ENCODE results near the gene JAKMIP1.
"Not testable (repeated sequence)": the region's sequence is repeated elsewhere in the genome, so short reads cannot be mapped to it uniquely, and the experiment has no call there.

The JAKMIP1 gene

DNA sequence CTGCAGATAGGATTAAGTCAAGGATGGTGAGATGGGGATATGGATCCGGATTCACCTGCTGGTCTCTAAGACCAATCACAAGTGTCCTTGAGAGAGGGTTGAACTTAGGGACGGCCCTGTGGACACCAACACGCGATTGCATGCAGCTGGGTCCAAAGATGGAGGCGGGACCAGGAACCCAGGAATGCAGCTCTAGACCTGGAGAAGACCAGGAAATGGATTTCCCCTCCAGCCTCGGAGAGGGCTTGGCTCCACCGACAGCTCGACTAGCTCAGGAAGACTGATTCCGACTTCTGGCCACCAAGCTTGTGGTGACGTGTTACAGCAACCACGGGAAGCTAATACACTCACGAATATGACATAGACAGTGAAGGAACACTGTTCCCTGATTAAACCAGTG is 186.8 kb downstream of the JAKMIP1 start:
- Mint-ChIP-seq H3K36me3 (ENCODE audit: low read depth) (no peaks in the 10 kb centered on the region), H3K9me3 (no peaks in the 10 kb centered on the region), H3K27ac (no peak overlapping the region), H3K4me1 (no peaks in the 10 kb centered on the region), H3K27me3 (peaks cover 18% of the 10 kb centered on the region), H3K4me3 (no peak overlapping the region)
- no peak for DNase-seq
- no peak for ATAC-seq

DNA sequence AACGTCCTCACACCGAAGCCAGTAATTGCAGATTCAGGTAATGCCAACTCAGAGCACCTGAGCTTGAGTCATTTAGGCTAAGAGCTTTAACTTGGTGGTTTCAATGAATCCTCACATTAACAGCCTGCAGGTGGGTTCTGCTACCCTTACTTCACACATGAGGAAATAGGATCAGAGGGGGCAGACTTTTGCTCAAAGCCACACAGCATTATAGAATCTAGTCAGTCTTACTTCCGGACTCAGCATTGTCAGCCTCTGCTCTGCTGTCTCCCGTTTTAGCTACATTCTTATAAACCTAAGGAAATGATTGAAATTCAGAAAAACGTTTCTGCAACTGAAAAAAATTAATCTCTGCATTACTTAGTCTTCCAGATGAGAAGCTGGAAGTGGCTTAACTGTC is 188.1 kb downstream of the JAKMIP1 start:
- Mint-ChIP-seq H3K27me3 (peaks cover 24% of the 10 kb centered on the region), H3K4me1 (no peaks in the 10 kb centered on the region), H3K27ac (no peak overlapping the region), H3K9me3 (no peaks in the 10 kb centered on the region), H3K4me3 (no peak overlapping the region), H3K36me3 (ENCODE audit: low read depth) (no peaks in the 10 kb centered on the region)
- DNase-seq (no peak), ATAC-seq (no peak)

DNA sequence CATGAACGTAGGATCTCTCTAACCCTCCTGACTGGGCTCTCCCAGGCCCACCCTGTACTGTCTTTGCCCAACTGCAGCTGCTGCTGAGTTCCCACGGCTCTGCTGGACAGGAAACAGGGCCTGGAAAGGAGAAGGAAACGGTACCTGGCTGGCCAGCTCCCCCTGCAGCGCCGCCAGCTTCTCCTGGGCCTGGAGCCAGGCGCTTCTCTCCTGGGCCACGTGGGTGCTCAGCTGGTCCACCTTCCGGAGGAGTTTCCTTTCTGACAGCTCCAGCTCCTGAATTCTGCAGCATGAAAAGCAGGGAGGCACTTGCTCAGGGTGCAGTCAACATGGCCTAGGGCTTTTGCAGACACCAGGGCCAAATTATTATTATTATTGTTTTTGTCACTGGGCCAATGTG is 188.7 kb downstream of the JAKMIP1 start:
- H3K27me3 Mint-ChIP-seq, result peaks cover 27% of the 10 kb centered on the region
- no peaks in the 10 kb centered on the region for H3K4me1 Mint-ChIP-seq
- no peaks in the 10 kb centered on the region for H3K9me3 Mint-ChIP-seq
- H3K27ac Mint-ChIP-seq, result no peak overlapping the region
- H3K36me3 Mint-ChIP-seq (ENCODE audit: low read depth), result no peaks in the 10 kb centered on the region
- ATAC-seq (no peak), DNase-seq (no peak)
- H3K4me3 Mint-ChIP-seq, result no peak overlapping the region

DNA sequence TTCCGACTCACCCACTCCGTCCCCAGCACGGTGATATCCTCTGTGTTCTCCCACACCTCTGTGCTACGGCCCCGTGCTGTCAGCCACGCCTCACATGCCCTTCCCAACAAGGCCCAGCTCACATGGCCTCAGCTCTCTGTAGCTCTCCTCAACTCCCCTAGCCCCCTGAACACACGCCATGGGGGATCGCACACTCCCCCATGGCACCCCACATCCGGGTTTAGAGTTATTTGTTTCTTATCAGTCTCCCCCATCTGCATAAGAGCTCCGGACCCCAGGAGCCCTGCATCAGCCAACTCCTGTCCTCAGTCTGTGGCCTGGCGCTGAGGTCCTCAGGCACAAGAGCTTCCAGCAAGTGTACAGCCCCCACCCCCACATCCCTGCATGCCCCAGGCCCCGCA is 189.1 kb downstream of the JAKMIP1 start:
- Mint-ChIP-seq H3K9me3 (no peaks in the 10 kb centered on the region), H3K27me3 (peaks cover 27% of the 10 kb centered on the region), H3K4me3 (no peak overlapping the region), H3K27ac (no peak overlapping the region), H3K36me3 (ENCODE audit: low read depth) (no peaks in the 10 kb centered on the region), H3K4me1 (no peaks in the 10 kb centered on the region)
- ATAC-seq, result no peak
- no peak for DNase-seq

DNA sequence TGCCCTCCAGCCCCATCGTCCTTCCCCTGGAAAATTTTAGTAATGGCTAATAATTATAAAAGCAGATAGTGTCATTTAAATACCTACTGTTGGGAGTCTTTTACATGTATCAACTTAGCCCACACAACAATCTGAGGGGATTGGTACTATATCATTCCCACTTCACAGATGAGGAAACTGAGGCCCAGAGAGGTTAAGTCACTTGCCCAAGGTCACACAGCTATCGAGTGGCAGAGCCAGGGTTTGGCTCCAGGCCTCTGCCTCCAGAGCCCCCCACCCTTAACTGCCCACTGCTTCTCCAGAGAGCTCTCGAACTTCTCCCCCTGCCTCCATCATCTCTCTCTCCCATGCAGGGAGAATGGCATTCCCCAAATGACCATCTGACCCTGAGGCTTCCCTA is 189.6 kb downstream of the JAKMIP1 start:
- Mint-ChIP-seq H3K9me3 (no peaks in the 10 kb centered on the region), H3K27me3 (peaks cover 27% of the 10 kb centered on the region), H3K27ac (no peak overlapping the region), H3K36me3 (ENCODE audit: low read depth) (no peaks in the 10 kb centered on the region), H3K4me3 (no peak overlapping the region), H3K4me1 (no peaks in the 10 kb centered on the region)
- DNase-seq (no peak), ATAC-seq (no peak)

DNA sequence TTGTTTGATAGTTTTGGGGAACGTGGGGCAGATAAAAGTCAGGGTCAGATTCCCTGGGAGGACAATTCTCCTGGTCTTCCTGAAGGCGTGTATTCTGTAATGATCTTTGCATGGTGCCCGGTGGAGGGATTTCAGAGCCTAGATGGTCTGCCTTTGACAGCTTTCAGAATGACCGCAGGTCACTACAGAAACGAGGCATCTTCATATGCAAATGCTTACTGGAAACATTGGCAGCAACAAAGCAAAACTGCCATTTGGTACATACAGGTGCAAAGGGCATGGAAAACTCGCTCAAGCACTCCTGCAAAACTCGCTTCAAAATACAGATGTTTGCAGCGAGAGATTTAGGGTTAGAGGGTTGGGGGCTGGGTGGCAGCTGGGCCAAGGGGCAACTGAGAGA is 190.9 kb downstream of the JAKMIP1 start:
- peaks cover 27% of the 10 kb centered on the region for H3K27me3 Mint-ChIP-seq
- no peaks in the 10 kb centered on the region for H3K9me3 Mint-ChIP-seq
- H3K4me3 Mint-ChIP-seq, result no peak overlapping the region
- ATAC-seq (no peak), DNase-seq (no peak)
- no peaks in the 10 kb centered on the region for H3K36me3 Mint-ChIP-seq (ENCODE audit: low read depth)
- H3K27ac Mint-ChIP-seq, result no peak overlapping the region
- H3K4me1 Mint-ChIP-seq, result no peaks in the 10 kb centered on the region

DNA sequence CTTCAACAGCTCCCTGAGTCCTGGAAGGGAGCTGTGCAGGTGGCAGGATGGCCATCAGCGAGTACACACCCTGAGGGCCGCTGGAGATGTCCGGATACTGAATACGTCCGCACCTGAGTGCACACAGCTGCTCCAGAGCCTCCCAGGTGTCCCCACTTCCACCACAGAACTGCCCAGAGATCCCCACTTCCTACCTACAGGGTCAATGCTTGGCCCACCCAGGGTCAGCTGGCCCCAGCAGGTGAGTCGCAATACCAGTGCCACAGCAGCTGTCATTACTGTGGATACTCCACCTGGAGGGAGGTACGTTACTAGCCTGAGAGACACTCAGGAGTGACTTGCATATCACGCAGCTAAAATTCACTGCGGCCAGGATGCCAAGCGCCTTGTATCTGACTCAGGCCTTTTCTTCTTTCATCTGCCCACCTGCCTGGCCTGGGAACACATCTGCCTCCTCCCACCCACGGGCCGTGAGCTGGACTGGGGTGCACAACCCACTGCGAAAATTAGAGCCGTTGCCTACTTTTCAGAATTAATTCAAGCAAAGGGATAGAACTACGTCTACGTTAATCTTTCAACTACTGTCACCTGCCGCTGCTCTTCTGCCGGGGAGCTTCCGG is 191.5 kb downstream of the JAKMIP1 start:
- no peaks in the 10 kb centered on the region for H3K36me3 Mint-ChIP-seq (ENCODE audit: low read depth)
- H3K9me3 Mint-ChIP-seq, result no peaks in the 10 kb centered on the region
- no peak overlapping the region for H3K4me3 Mint-ChIP-seq

DNA sequence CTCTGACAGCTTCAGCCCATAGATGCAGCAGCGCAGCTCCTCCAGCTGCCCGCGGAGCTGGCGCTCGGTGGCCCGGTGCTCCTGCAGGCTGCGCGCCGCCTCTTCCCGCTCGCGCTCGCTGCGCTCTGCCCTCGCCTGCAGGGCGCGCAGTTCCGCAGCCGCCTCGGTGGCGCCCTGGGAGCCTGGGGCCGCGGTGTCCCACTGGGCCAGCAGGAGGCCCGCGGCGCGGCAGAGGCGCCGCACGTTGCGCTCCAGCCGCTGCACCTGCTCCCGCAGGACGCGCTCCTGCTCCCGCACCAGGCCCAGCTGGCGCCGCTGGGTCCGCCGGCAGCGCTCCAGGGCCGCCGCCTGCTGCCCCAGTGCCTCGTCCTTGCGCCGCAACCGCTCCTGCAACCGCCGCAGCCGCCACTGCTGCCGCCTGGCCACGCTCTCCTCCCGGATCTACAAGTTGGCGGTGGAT is 192.2 kb downstream of the JAKMIP1 start:
- ATAC-seq, result no peak
- Mint-ChIP-seq H3K4me3 (no peak overlapping the region), H3K9me3 (no peaks in the 10 kb centered on the region), H3K27ac (no peak overlapping the region), H3K36me3 (ENCODE audit: low read depth) (no peaks in the 10 kb centered on the region), H3K4me1 (no peaks in the 10 kb centered on the region), H3K27me3 (peaks cover 27% of the 10 kb centered on the region)
- DNase-seq, result no peak

More for the DNA sequence above, 191.5 kb downstream of the JAKMIP1 start:
- DNase-seq (no peak), ATAC-seq (no peak)
- H3K27me3 Mint-ChIP-seq, result peaks cover 27% of the 10 kb centered on the region
- no peak overlapping the region for H3K27ac Mint-ChIP-seq
- no peaks in the 10 kb centered on the region for H3K4me1 Mint-ChIP-seq

DNA sequence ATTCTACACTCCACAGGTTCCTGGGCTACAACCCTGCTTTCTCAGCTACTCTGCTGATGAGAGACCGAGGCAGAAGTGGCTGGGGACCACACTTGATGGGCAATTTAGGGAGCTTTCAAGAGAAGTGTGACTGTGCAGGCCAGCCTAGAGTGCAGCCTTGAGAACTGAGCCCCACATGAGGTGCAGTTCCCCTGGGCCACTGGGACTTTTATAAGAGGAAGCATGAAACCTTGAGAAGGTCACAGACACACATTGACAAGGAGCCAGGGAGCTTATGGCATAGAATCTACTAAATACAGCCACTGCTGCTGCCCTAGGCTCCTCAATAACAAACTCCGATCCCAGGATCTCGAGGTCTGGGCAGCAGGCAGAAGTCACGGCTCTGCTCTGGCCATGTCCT is 195.2 kb downstream of the JAKMIP1 start:
- Mint-ChIP-seq H3K27ac (no peak overlapping the region), H3K27me3 (peaks cover 21% of the 10 kb centered on the region), H3K36me3 (ENCODE audit: low read depth) (no peaks in the 10 kb centered on the region), H3K4me1 (no peaks in the 10 kb centered on the region), H3K9me3 (no peaks in the 10 kb centered on the region), H3K4me3 (no peak overlapping the region)
- ATAC-seq (no peak), DNase-seq (no peak)

DNA sequence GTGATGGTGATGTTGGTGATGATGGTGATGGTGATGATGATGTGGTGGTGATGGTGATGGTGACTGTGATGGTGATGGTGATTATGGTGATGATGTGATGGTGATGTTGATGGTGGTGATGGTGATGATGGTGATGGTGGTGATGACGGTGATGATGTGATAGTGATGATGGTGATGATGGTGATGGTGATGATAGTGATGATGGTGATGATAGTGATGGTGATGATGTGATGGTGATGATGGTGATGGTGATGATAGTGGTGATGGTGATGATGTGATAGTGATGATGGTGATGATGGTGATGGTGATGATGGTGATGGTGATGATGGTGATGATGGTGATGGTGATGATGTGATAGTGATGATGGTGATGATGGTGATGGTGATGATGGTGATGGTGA is 196.9 kb downstream of the JAKMIP1 start:
- not testable (repeated sequence) for ATAC-seq; H3K4me1 Mint-ChIP-seq; H3K9me3 Mint-ChIP-seq; H3K4me3 Mint-ChIP-seq; DNase-seq; H3K36me3 Mint-ChIP-seq (ENCODE audit: low read depth); H3K27me3 Mint-ChIP-seq; H3K27ac Mint-ChIP-seq

DNA sequence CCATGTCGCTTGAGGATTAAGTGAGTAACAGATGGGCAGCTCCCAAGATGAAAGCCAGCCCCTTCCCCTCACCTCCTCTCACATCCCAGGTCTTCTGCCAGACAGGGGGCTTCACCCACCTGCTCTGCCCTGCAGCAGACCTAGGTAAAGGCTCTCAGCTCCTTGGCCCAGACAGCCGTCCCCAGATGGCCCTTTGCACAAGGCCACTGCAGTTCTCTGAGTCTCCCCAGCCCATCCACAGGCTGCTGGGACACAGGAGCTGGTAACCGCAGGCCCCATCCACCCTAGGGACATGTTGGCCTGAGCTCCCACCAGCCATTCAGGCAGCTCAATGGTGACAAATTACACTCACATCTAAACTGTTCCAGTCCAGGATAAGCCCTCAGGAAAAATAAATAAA is 197.4 kb downstream of the JAKMIP1 start:
- ATAC-seq, result no peak
- DNase-seq, result no peak
- Mint-ChIP-seq H3K4me3 (no peak overlapping the region), H3K9me3 (no peaks in the 10 kb centered on the region), H3K4me1 (no peaks in the 10 kb centered on the region), H3K27me3 (peaks cover 8% of the 10 kb centered on the region), H3K36me3 (ENCODE audit: low read depth) (no peaks in the 10 kb centered on the region), H3K27ac (no peak overlapping the region)

DNA sequence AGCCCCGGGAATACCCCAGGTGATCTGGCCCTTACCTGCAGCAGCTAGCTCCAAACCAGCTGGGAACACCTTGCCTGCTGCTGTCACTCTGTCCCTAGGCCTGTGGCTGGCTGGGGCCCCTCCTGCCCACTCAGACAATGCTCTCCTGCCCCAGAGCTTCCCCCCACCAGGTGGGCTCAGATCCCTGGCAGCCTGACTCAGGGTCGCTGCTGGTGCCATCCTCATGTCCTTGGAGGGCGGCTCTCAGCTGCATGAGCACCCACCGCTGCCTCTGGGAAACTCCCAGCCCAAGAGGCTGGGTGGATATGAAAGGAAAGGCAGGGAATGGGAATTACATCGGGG is 197.9 kb downstream of the JAKMIP1 start:
- H3K4me3 Mint-ChIP-seq, result no peak overlapping the region
- H3K27ac Mint-ChIP-seq, result no peak overlapping the region
- no peaks in the 10 kb centered on the region for H3K4me1 Mint-ChIP-seq
- H3K36me3 Mint-ChIP-seq (ENCODE audit: low read depth), result no peaks in the 10 kb centered on the region
- ATAC-seq, result no peak
- H3K9me3 Mint-ChIP-seq, result no peaks in the 10 kb centered on the region
- DNase-seq, result no peak
- peaks cover 7% of the 10 kb centered on the region for H3K27me3 Mint-ChIP-seq

DNA sequence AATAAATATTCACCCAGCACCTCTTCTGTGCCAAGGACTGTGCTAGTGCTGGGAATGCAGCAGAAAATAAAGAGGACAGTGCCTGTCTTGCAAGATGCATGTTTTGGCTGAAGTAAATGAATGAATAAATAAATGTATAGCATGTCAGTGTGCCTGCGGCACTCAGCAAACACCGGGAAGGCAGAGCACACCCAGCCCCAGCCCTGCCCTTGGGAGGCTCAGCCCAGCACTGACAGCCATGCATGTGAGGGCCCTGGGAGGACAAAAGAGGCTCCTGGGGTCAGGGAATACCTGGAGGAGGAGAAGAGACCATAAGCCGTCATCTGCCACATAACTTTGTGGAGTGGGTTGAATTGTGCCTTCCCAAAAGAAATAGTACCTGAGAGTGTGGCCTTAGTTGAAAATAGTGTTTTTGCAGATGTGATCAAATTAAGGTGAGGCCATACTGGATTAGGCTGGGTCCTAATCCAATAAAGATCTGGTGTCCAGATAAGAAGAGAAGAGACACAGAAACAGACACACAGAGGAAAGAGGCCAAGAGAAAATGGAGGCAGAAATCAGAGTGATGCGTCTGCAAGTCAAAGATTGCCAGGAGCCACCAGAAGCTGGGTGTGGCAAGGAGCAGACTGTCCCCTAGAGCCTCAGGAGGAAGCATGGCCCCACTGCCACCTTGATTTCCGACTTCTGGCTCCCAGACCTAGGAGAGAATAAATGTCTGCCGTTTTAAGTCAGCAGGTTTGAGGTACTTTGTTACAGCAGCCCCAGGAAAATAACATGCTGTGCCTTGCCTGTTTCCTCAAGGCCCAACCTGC is 198.5 kb downstream of the JAKMIP1 start:
- H3K36me3 Mint-ChIP-seq (ENCODE audit: low read depth), result no peaks in the 10 kb centered on the region
- ATAC-seq (no peak), DNase-seq (no peak)
- H3K4me3 Mint-ChIP-seq, result no peak overlapping the region
- no peak overlapping the region for H3K27ac Mint-ChIP-seq
- peaks cover 3% of the 10 kb centered on the region for H3K27me3 Mint-ChIP-seq
- no peaks in the 10 kb centered on the region for H3K4me1 Mint-ChIP-seq
- H3K9me3 Mint-ChIP-seq, result no peaks in the 10 kb centered on the region

DNA sequence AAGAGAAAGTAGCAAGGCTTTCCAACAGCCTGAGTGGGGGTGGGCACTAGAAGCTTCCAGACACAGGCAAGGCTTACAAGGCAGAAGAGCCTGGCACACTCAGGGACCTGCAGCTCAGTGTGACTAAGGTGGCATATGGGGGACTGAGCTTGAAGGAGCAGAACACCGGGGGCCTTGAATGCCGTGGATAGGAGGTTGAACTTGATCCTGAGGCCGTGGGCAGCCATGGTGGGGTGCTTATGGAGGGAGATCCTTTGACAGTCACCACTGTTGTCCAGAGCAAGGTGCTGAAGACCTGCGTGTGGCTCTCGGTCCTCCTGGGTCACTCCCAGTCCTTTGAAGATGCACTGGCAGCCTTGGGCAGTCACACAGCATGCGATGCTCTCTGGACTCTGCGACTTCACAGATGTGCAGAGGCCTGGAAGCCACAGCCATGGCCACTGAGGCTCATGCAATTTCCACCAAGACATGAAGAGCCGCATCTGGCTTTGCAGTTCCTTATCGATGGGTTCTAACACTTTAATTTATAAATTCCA is 200.5 kb downstream of the JAKMIP1 start:
- H3K36me3 Mint-ChIP-seq (ENCODE audit: low read depth), result no peaks in the 10 kb centered on the region
- H3K4me3 Mint-ChIP-seq, result no peak overlapping the region
- peaks cover 6% of the 10 kb centered on the region for H3K27me3 Mint-ChIP-seq
- no peaks in the 10 kb centered on the region for H3K9me3 Mint-ChIP-seq
- no peak overlapping the region for H3K27ac Mint-ChIP-seq
- no peak for ATAC-seq
- no peak for DNase-seq
- H3K4me1 Mint-ChIP-seq, result no peaks in the 10 kb centered on the region

DNA sequence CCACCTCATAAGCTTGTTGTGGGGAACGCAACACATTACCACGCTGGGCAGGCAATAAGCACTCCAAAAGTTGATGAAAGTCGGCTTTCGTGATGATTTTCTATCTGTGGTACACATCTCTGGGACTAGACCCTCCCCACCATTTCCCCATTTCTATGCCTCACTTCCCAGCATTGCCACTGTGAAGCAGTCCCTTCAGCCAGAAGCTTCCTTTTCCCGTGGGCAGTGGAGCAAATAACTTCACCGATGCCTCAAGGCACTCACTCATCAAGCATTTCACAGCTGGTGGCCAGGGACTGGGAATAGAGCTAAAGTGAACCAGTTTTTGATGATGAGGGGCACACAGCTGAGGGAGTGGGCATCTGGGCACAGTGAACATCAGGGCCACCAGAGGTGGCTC is 201.0 kb downstream of the JAKMIP1 start:
- Mint-ChIP-seq H3K27ac (no peak overlapping the region), H3K36me3 (ENCODE audit: low read depth) (no peaks in the 10 kb centered on the region), H3K27me3 (peaks cover 6% of the 10 kb centered on the region), H3K4me3 (no peak overlapping the region), H3K4me1 (no peaks in the 10 kb centered on the region), H3K9me3 (no peaks in the 10 kb centered on the region)
- DNase-seq, result no peak
- ATAC-seq, result no peak
